D721Med (cell line): Measurements from ENCODE around the gene COL13A1.

Experiments used
- DNase-seq: peaks from one replicate; pipeline ENCODE4 v3.0.0; 2011; ENCODE audit warnings: low spot score; ENCODE audit not compliant: insufficient read length
- FAIRE-seq: peaks from 2 replicates; lab custom pipeline; 2011; peaks lifted over from hg19 to GRCh38; lab: Jason Lieb, UNC
- TF ChIP-seq, protein P1 (sequence below): IDR thresholded peaks from 2 replicates; pipeline ENCODE4 v1.5.1; 2012; ENCODE audit warnings: mild to moderate bottlenecking, control low read depth; ENCODE audit not compliant: insufficient read depth; ENCODE audit errors: missing control alignments

The COL13A1 gene

DNA sequence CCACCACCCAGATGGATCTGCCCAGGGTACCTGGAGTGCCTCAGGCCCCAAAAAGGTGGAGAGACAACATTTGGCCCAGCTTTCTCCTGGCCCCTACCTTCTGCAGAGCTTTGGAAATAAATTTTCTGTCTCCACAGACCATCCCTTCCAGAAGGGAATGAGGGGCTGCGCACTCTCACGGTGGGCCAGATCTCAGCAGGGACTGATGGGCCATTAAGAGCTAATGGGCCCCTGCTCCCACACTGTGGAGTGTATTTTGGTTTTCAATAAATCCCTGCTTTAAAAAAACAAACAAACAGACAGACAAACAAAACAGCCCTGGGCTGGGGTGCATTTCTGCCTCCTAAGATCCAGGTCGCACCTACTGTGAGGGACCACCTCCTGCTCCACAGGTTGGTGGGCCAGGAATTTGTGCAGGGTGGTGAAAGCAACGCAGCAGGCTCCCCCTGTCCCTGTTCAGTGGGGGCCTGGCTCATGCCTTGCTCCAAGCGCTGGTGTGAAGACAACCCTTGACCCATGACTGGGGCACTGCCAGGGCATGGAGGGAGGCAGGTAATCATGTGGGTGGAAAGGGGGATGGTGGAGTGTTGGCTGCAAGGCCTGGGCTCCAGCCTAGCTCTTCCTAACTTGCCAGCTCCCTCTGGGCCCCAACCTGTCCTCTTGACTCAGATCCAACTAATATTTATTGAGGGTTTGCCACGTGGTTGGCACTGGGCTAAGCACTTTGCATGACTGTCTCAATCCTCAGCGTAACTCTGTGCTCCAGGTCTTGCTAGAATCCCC lies 88.5 kb downstream of the COL13A1 start:
- FAIRE-seq, result no peak
- no peak for DNase-seq
- TF ChIP-seq, protein P1, sequence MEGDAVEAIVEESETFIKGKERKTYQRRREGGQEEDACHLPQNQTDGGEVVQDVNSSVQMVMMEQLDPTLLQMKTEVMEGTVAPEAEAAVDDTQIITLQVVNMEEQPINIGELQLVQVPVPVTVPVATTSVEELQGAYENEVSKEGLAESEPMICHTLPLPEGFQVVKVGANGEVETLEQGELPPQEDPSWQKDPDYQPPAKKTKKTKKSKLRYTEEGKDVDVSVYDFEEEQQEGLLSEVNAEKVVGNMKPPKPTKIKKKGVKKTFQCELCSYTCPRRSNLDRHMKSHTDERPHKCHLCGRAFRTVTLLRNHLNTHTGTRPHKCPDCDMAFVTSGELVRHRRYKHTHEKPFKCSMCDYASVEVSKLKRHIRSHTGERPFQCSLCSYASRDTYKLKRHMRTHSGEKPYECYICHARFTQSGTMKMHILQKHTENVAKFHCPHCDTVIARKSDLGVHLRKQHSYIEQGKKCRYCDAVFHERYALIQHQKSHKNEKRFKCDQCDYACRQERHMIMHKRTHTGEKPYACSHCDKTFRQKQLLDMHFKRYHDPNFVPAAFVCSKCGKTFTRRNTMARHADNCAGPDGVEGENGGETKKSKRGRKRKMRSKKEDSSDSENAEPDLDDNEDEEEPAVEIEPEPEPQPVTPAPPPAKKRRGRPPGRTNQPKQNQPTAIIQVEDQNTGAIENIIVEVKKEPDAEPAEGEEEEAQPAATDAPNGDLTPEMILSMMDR, result no peak

DNA sequence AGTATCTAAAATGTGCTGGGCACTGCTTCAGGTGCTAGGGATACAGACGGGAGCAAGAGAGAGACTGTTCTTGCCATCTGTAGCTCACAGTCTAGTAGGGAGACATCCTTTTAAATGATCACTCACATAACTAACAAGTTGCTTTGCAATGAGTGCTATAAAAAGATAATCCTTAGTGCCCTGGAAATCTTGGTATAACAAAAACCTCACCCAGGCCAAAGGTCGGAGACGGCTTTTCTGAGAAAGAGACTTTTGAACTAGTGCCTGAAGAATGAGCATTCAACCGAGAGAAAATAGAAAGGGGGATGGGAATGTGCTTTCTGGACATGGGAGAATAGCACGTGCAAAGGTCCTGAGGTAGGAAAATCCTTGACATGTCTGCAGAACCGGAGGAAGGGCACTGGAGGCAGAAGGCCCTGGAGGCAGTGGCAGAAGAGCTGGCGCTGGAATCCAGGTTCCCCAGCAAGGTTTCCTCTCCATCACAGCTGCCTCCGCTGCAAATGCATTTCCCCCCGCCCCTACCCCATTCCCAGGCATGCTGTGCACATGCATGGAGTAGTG lies 89.4 kb downstream of the COL13A1 start:
- no peak for DNase-seq
- FAIRE-seq, result no peak
- TF ChIP-seq, protein P1, result no peak

DNA sequence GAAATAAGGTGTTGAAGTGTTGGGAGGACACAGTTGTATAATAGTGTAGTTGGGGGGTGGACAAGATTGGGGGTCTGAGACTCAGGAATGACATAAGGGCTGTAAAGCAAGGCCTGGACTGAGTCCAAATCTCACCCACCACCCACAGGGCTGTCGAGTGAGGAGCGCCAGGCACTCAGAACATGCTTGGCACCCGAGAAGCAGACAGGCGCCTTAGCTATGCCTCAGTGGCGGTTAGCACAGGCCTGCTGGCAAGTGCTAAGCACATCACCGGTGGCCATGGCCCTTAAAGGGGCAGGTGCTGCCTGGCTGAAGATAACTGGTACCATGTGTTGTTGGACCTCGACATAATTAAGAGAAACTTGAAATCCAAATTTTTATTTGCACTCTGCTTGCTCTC lies 90.7 kb downstream of the COL13A1 start:
- no peak for DNase-seq
- TF ChIP-seq, protein P1, result no peak
- no peak for FAIRE-seq

DNA sequence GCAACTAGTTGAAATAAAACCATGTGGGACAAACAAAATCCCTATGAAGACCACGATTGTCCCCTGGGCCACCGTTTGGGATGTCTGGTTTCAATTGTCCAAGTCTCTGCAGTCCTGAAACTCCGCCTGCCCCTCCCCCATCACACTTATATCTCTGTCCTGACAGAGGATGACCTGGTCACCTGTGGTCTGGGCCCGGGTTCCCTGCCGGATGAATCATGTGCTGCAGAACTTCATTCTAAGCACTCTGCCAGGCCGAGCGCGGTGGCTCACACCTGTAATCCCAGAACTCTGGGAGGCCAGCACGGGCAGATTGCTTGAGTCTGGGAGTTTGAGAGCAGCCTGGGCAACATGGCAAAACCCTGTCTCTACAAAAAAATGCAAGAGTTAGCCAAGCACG lies 91.1 kb downstream of the COL13A1 start:
- FAIRE-seq, result no peak
- TF ChIP-seq, protein P1, result no peak

DNA sequence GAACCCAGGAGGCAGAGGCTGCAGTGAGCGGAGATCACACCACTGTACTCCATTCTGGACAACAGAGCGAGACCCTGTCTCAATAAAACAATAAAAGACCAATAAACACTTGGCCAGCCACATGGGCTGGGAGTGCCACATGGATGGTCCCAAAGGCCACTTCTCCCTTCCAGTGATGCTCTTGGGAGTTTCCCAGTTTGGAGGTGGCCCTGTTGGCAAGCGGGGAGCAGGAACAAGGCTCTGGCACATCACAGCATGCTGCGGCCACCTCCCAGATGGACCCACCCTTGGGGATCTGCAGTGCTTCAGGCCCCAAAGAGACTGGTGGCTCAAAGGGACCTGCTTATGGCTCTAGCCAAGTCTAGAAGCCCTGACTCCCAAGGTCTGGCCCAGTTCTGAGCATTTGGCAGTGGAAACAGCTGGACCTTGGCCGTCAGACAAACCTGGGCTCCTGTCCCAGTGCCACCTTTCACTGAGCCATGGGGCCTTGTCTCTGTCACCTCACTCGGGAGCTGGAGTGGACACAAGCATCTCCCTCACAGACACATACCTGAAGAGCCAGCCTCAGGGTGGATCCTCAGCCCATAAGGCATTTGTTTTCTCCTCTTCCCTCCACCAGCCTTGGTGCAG lies 91.7 kb downstream of the COL13A1 start:
- TF ChIP-seq, protein P1, result no peak
- DNase-seq (no peak), FAIRE-seq (no peak)

More for the DNA sequence above, 91.1 kb downstream of the COL13A1 start:
- no peak for DNase-seq

DNA sequence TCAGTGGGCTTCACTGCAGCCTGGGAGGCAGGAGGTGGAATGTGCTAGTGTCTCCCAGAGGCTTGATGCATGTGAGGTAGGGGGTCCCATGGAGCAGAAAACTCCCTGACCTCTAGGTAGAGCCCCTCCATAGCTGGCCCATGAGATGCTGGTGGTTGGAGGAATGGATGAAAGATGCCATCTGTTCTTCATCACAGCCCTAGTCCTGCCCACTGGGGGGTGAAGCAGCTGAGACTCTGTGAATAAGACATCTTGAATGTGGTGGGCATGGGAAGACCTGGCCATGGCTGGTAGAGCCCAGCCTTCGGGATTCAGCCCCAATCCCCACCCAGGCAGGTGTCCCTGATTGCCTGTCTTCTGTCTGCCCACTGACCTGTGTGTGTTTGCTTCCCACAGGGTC lies 92.5 kb downstream of the COL13A1 start:
- FAIRE-seq, result no peak
- DNase-seq, result no peak

More for the DNA sequence above, 92.5 kb downstream of the COL13A1 start:
- TF ChIP-seq, protein P1, result no peak
